ENCODE measurements around the gene RTEL1. TPM values are rescaled to one million over a fixed set of nuclear protein-coding genes. Genes with fewer than 3 reads are reported as not detected.

RTEL1 gene
- total and polyA plus RNA-seq, 9 of the 15 experiments (the other 6 are each of a cell fraction or from before 2014, with no cell fraction given), result 0.36 to 61.0 (median 17.9) TPM

DNA sequence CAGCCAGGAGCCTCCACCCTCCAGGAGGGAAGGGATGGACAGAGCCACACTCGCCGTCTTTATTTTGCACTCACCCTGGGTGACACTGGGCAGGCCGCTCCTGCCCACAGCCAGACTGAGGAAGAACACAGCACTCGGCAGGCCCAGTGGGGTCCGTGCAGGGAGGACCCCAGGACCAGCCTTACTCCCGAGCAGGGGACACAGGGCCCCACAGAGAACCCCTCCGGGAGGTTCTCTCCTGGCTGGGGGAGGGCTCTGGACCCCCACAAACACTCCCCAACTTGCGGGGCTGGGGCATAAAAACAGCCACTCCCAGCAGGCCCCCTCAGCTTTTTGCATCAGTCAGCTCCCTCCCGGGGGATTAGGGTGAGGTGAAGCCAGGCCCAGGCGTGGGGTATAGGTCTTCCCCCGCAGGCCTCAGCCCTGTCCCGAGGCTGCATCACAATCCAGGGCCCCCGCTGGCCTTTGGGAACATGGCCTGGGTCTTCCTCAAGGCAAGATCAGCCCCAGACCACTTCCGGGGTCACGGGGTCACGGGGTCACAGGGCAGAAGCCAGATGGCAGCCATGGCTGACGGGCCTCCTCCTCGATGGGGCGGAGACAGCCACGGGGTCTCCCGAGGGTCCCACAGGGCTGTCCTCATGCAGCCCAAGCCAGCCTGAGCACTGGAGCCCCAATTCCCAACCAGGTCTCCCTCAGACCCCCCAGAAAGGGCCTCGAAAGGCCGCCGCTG, 41.5 kb downstream of the RTEL1 start:
- POLR2A ChIA-PET, result interaction anchor here (3.1 kb wide), 1 partner anchor 8 kb away, joined by 27 read pairs; the partner anchor contains the start of genes ARFRP1 and ZGPAT
- in situ Hi-C loops (cut with MboI), result no loop called here
- H3K79me2 ChIP-seq (ENCODE audit: control insufficient read depth, insufficient read depth, low read length), result no peaks in the 10 kb centered on the region
- TF ChIP-seq CEBPG (CRISPR knock-in tag; IDR thresholded peaks at IDR 0.05) (no peak), CEBPG (tag; conservative IDR thresholded peaks at IDR 0.05 in 1 of 2, IDR thresholded peaks at IDR 0.05 in 1 of 2) (no peak), KAT2B (IDR thresholded peaks at IDR 0.05; ENCODE audit: low read depth, low read length) (no peak), NCOA6 (IDR thresholded peaks at IDR 0.05) (no peak), SRF (CRISPR knock-in tag; IDR thresholded peaks at IDR 0.05) (no peak), SMARCB1 (IDR thresholded peaks at IDR 0.05; ENCODE audit: insufficient read length, low read depth) (no peak), CBFB (CRISPR knock-in tag; IDR thresholded peaks at IDR 0.05) (no peak), ZZZ3 (IDR thresholded peaks at IDR 0.05) (no peak), POLR2AphosphoS5 (IDR thresholded peaks at IDR 0.05; ENCODE audit: control insufficient read depth, insufficient read depth, low read depth, low read length) (peak; percentile 34; the same call in 1 of the 2 replicates), GABPA (tag; conservative IDR thresholded peaks at IDR 0.05; ENCODE audit: low read depth) (peak; percentile 50), NR3C1 (CRISPR knock-in tag; IDR thresholded peaks at IDR 0.05) (no peak), ZNF232 (CRISPR knock-in tag; IDR thresholded peaks at IDR 0.05) (no peak), KHSRP (IDR thresholded peaks at IDR 0.05) (no peak), ATF2 (CRISPR knock-in tag; IDR thresholded peaks at IDR 0.05) (no peak), EZH2 (IDR thresholded peaks at IDR 0.05; ENCODE audit: borderline replicate concordance, low read depth, low read length) (no peak), RBFOX2 (IDR thresholded peaks at IDR 0.05; ENCODE audit: low read depth, low read length) (peak; percentile 42; the same call in 1 of the 2 replicates)
- TF ChIP-seq, protein P1, sequence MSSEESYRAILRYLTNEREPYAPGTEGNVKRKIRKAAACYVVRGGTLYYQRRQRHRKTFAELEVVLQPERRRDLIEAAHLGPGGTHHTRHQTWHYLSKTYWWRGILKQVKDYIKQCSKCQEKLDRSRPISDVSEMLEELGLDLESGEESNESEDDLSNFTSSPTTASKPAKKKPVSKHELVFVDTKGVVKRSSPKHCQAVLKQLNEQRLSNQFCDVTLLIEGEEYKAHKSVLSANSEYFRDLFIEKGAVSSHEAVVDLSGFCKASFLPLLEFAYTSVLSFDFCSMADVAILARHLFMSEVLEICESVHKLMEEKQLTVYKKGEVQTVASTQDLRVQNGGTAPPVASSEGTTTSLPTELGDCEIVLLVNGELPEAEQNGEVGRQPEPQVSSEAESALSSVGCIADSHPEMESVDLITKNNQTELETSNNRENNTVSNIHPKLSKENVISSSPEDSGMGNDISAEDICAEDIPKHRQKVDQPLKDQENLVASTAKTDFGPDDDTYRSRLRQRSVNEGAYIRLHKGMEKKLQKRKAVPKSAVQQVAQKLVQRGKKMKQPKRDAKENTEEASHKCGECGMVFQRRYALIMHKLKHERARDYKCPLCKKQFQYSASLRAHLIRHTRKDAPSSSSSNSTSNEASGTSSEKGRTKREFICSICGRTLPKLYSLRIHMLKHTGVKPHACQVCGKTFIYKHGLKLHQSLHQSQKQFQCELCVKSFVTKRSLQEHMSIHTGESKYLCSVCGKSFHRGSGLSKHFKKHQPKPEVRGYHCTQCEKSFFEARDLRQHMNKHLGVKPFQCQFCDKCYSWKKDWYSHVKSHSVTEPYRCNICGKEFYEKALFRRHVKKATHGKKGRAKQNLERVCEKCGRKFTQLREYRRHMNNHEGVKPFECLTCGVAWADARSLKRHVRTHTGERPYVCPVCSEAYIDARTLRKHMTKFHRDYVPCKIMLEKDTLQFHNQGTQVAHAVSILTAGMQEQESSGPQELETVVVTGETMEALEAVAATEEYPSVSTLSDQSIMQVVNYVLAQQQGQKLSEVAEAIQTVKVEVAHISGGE (CRISPR knock-in tag; IDR thresholded peaks at IDR 0.05), result no peak

More for the DNA sequence above, 41.5 kb downstream of the RTEL1 start:
- H3K27ac ChIP-seq (ENCODE audit: extremely low read depth, low read depth, low read length), result peak overlapping the region; percentile 61
- peaks cover 28% of the 10 kb centered on the region; the same call in 2 of the 3 replicates for H3K36me3 ChIP-seq (ENCODE audit: control insufficient read depth, insufficient read depth, low read length)
- H4K20me1 ChIP-seq (replicated peaks; ENCODE audit: control insufficient read depth, insufficient read depth, low read length), result no peaks in the 10 kb centered on the region; the same call in 1 of the 2 replicates
- no peak overlapping the region for H2AFZ ChIP-seq (ENCODE audit: low read depth, low read length)
- ATAC-seq (peak; percentile 1), DNase-seq (ENCODE audit: extremely low read depth in 1 of 4, low spot score in 3 of 4) (peak in 3 of 4 experiments; percentile 38 to 58 (median 50)), FAIRE-seq (no peak)
- intact Hi-C loops (cut with micrococcal nuclease), result loop anchor here (10.0 kb wide), 2 partner anchors 85 to 165 kb away; partner anchors contain the start of gene PTK6
- no peaks in the 10 kb centered on the region for H3K9me3 ChIP-seq (replicated peaks; ENCODE audit: control insufficient read depth, insufficient read depth, low read depth, low read length)
- H3K9ac ChIP-seq (ENCODE audit: insufficient read depth in 1 of 2, low read depth in 2 of 2, low read length in 2 of 2), result peak overlapping the region; percentile 15 to 84; a peak in 3 of 4 replicates
- H3K4me1 ChIP-seq (replicated peaks in 1 of 2; ENCODE audit: control insufficient read depth in 2 of 2, insufficient read depth in 2 of 2, low read length in 2 of 2), result peaks cover 9 to 90% of the 10 kb centered on the region in 2 experiments
- no peak overlapping the region for H3K4me3 ChIP-seq
- H3K4me2 ChIP-seq (ENCODE audit: insufficient read depth, low read length), result no peak overlapping the region
- H3K27me3 ChIP-seq (ENCODE audit: control insufficient read depth in 2 of 2, insufficient read depth in 2 of 2, low read length in 2 of 2), result no peaks in the 10 kb centered on the region
- no peaks in the 10 kb centered on the region for H3K9me1 ChIP-seq (ENCODE audit: control insufficient read depth, insufficient read depth, low read length)
- CTCF ChIA-PET (ENCODE audit: low intra/inter-chr PET ratio), result no interaction called here
- BruUV-seq (replicated peaks), result TSS peak; percentile 29
- 69% methylated on average over 19 of the region's 24 CpGs for WGBS (ENCODE audit: insufficient coverage, low coverage, missing lambda C conversion rate)
